ENCODE data around the gene MAST3. TPM values are rescaled to one million over a fixed set of nuclear protein-coding genes. Genes with fewer than 3 reads are reported as not detected.
"Not testable (repeated sequence)": the region's sequence is repeated elsewhere in the genome, so short reads cannot be mapped to it uniquely, and the experiment has no call there.

The MAST3 gene
- total RNA-seq, 4 donors from 2014 or later: 0.59 to 22.5 (median 3.8) TPM

- DNase-seq: no peak
- Histone ChIP-seq H3K36me3 (no peaks in the 10 kb centered on the region), H3K27me3 (no peaks in the 10 kb centered on the region), H3K4me3 (no peak overlapping the region), H3K9me3 (no peaks in the 10 kb centered on the region), H3K27ac (no peak overlapping the region), H3K4me1 (no peaks in the 10 kb centered on the region)
- TF ChIP-seq POLR2A (IDR thresholded peaks at IDR 0.05): no peak
- no peak for TF ChIP-seq CTCF (IDR thresholded peaks at IDR 0.05)
- intact Hi-C loops (cut with DNase I; ENCODE audit: low total_unique reads): no loop called here
Measured at GRCh38 chr19:18085702-18086457, 11.7 kb upstream of the MAST3 start.

GRCh38 chr19:18086590-18087138, 10.9 kb upstream of the MAST3 start, which contains the start of gene IL12RB1:
IL12RB1 (minus strand) TSS chr19:18086934; CDS start chr19:18086823, 111 bp downstream.
- no peaks in the 10 kb centered on the region for H3K9me3 ChIP-seq
- no peak within 1 kb of the TSS for H3K4me3 ChIP-seq
- intact Hi-C loops (cut with DNase I; ENCODE audit: low total_unique reads): no loop called here
- no peak for DNase-seq
- no peaks in the 10 kb centered on the region for H3K27me3 ChIP-seq
- no peaks in the 10 kb centered on the region for H3K4me1 ChIP-seq
- no peaks in the 10 kb centered on the region for H3K36me3 ChIP-seq
- H3K27ac ChIP-seq: no peak within 1 kb of the TSS
- no peak for TF ChIP-seq POLR2A (IDR thresholded peaks at IDR 0.05)
- TF ChIP-seq CTCF (IDR thresholded peaks at IDR 0.05): no peak

- H3K4me3 ChIP-seq; intact Hi-C loops (cut with DNase I; ENCODE audit: low total_unique reads); DNase-seq; H3K9me3 ChIP-seq; H3K27me3 ChIP-seq; H3K27ac ChIP-seq; H3K4me1 ChIP-seq; H3K36me3 ChIP-seq: not testable (repeated sequence)
Measured at GRCh38 chr19:18089096-18089541, 8.5 kb upstream of the MAST3 start.

GRCh38 chr19:18089726-18090125, 7.9 kb upstream of the MAST3 start:
- intact Hi-C loops (cut with DNase I; ENCODE audit: low total_unique reads): no loop called here
- Histone ChIP-seq H3K36me3 (no peaks in the 10 kb centered on the region), H3K4me1 (no peaks in the 10 kb centered on the region), H3K4me3 (no peak overlapping the region), H3K9me3 (no peaks in the 10 kb centered on the region), H3K27ac (no peak overlapping the region), H3K27me3 (no peaks in the 10 kb centered on the region)
- DNase-seq: no peak
- no peak for TF ChIP-seq POLR2A (IDR thresholded peaks at IDR 0.05)
- no peak for TF ChIP-seq CTCF (IDR thresholded peaks at IDR 0.05)

- H3K27me3 ChIP-seq: no peaks in the 10 kb centered on the region
- no peaks in the 10 kb centered on the region for H3K9me3 ChIP-seq
- no peak overlapping the region for H3K4me3 ChIP-seq
- no peak overlapping the region for H3K27ac ChIP-seq
- intact Hi-C loops (cut with DNase I; ENCODE audit: low total_unique reads): no loop called here
- H3K36me3 ChIP-seq: no peaks in the 10 kb centered on the region
- no peaks in the 10 kb centered on the region for H3K4me1 ChIP-seq
- TF ChIP-seq POLR2A (IDR thresholded peaks at IDR 0.05): no peak
- no peak for DNase-seq
Measured at GRCh38 chr19:18090545-18091216, 6.9 kb upstream of the MAST3 start.

- Histone ChIP-seq H3K9me3 (no peaks in the 10 kb centered on the region), H3K27ac (no peak overlapping the region), H3K27me3 (no peaks in the 10 kb centered on the region), H3K4me3 (no peak overlapping the region), H3K36me3 (no peaks in the 10 kb centered on the region), H3K4me1 (no peaks in the 10 kb centered on the region)
- no peak for DNase-seq
- TF ChIP-seq CTCF (IDR thresholded peaks at IDR 0.05) (no peak), POLR2A (IDR thresholded peaks at IDR 0.05) (no peak)
- intact Hi-C loops (cut with DNase I; ENCODE audit: low total_unique reads): no loop called here
Measured at GRCh38 chr19:18091217-18091608, 6.4 kb upstream of the MAST3 start.

All from uterus (tissue), 4 donors.